Measurements from ENCODE around the gene MRPL2.

Gene MRPL2

GRCh38 chr6:43059168-43060033, at the start of gene MRPL2, which contains the start of gene KLC4:
Gene MRPL2, minus strand, starts transcription at chr6:43059434. Its CDS starts 53 bp downstream, at chr6:43059381.
Gene KLC4, plus strand, starts transcription at chr6:43059631. Its CDS starts 1,705 bp downstream, at chr6:43061336.
- DNase-seq: peak; percentile 98

DNA sequence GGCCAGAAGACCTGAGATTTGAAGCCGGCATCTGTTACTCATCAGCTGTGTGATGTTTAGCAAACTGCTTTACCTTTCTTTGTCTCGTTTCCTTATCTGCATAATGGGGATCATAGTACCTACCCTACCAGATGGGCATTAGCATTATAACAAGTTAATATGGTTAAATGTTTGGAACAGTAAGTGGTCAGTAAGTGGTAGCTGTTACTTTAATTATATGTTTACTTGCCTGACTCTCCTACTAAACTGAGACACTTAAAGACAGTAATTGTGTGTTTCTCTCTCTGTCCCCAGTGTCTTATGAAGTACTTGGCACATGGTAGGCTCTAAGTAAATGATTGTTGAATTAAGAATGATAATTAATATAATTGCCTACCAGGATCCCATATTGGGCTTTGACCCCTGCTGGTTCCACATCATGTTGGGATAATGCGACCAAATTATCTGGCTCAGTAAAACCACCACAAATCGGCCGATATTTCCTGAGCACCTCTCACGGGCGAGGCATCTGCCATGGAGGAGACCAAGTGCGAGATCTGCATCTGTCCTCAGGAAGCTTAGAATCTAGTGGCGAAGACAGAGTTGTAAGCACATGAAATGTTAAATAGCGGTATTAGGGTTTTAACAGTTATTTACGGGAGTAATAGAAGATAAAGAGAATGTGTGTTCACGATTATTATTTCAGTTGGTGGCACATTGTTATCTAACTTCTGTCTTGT, 48.3 kb upstream of the MRPL2 start:
- no peak for DNase-seq

DNA sequence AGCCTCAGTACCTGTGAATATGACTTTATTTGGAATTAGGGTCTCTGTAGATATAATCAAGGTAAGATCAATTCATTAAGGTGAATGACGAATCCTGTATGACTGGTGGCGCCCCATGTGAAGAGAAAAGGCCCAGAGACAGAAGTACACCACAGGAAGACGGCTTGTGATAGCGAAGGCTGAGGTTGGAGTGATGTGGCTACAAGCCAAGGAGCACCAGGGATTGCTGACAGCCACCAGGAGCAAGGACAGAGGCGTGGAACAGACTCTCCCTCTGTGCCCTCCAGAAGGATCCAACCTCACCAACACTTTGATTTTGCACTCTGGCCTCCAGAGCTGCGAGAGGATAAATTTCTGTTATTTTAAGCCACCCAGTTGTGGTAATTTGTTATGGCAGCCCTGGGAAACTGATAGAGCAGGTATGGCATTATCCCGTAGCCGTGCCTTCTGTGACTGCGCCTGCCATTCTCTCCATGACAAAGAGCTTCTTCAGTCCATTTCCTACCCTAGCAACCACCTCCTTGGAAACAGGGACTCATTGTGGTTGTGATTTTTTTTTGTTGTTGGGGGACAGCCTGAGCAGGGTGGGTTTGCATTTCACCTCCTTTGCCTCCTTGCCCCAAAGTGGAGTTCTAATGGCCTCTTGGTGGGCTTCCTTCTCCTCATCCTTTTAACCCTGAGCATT, 46.4 kb upstream of the MRPL2 start:
- no peak for DNase-seq

DNA sequence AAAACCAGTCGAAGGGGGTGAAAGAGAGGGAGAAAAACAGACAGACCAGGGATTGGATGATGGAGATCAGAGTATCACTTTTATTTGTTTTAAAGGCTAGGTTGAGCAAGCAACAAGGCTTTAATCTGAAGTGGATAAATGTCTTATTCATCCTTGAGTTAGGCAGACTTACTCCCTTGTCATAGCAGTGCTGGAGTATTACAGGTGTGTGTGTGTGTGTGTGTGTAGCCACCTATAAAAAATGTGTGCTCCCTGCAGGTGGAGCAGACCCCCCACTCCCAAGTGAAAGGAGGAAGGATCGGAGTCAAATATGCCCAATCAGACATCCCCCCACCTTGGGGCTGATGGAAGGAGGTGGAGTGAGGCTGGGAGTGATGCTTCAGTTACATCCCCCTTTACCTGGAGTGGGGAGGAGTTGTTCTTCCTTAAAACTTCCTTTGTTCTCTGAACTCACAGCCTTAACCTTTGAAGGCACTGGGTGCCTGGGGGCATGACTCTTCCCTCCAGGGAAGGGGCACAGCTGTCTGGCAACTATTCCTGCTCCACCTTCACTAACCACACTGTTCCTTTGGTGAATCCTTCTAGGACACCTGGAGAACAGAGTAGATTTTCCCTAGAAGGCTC, 44.1 kb upstream of the MRPL2 start:
- DNase-seq: no peak

GRCh38 chr6:43101497-43101896, 42.3 kb upstream of the MRPL2 start:
- DNase-seq: no peak

DNA sequence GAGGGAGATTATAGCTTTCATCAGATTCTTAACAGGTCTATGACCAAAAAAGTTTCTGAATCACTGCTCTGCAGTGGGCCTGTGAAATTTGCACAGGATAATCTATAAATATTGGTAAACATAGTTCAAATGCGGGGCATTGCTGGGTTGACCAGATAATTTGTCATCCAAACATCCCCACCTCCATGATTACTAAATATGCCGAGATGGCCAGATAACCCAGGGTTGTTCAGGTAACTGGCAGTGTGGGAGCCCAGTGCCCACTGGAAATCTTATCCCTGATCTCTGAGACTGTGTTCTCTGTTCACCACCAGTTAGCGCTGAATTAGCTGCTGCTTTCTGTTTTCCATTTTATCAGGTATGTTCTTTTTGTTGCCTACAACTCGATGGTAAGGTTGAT, 38.3 kb upstream of the MRPL2 start:
- DNase-seq: no peak

- no peak for DNase-seq
Measured at GRCh38 chr6:43097098-43097489, 37.9 kb upstream of the MRPL2 start.

DNA sequence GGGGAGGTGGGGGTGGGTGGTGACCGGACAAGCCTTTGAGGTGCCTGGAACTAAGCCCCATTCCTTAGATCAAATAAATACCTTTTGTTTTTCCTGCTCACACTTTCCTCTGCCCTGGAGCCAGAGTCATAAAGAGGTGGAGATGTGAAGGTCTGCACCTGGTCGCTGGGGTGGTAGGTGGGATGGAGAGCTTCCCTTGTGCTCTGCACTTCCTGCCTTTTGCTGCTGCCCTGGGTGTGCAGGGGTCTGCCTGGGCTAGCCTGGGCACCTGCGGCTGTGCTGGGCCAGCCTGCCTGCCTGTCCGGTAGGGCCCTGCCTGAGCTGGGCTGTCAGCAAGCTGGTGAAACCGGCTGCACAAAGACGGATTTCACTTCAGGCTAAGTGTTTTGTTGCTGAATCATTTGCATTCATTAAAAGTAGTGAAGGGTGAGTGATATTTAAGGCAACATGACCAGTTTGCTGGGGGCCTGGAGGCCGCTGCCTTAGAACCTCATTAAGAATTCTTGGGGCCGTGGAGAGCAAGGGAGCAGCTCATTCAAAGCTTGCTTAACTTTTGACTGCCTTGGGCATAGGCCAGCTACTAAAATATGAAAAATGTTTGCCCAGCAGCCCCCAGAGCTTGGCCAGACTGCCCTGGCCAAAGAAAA, 37.3 kb upstream of the MRPL2 start:
- DNase-seq: peak; percentile 76

- DNase-seq: no peak
Measured at GRCh38 chr6:43095939-43096338, 36.7 kb upstream of the MRPL2 start.

- DNase-seq: peak; percentile 84
Measured at GRCh38 chr6:43093436-43094289, 34.4 kb upstream of the MRPL2 start.

GRCh38 chr6:43092635-43093034, 33.4 kb upstream of the MRPL2 start:
- DNase-seq: no peak

DNA sequence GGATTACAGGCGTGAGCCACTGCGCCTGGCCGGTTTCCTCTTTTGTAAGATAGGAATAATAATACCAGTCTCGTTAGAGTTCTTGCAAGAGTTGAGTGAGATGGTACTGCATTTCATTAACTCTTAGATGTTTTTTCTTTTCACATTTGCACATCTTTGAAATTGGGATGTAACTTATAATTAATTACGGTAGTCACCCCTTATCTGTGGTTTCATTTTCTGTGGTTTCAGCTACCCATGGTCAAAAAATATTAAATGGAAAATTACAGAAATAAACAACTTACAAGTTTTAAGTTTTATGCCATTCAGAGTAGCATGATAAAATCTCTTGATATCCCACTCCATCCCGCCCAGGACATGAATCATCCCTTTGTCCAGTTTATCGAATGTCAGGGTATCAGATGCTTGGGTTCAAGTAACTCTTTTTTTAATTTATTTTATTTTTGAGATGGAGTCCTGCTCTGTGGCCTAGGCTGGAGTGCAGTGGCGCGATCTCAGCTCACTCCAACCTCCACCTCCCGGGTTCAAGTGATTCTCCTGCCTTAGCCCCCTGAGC, 32.3 kb upstream of the MRPL2 start:
- DNase-seq: no peak

- DNase-seq: no peak
Measured at GRCh38 chr6:43091020-43091419, 31.8 kb upstream of the MRPL2 start.

DNA sequence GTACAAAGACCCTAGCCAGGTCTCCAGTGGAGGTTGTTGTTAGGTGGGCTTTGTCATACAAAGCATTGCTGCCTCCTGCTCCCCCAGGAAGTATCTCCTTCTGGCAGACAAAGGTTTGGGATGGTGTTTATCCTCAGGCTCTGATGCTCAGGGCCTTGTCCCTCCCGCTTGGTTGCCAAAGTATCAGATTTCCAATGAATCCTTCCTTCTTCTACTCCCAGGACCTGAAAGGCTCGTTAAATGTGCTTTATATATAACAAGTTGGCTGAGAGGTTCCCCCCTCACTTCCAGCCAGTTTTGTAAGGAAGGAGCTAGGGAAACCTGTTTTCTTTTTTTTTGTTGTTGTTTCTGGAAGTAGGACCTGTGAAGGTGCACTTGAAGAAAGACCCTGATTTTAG, 31.3 kb upstream of the MRPL2 start:
- peak; percentile 27 for DNase-seq

DNA sequence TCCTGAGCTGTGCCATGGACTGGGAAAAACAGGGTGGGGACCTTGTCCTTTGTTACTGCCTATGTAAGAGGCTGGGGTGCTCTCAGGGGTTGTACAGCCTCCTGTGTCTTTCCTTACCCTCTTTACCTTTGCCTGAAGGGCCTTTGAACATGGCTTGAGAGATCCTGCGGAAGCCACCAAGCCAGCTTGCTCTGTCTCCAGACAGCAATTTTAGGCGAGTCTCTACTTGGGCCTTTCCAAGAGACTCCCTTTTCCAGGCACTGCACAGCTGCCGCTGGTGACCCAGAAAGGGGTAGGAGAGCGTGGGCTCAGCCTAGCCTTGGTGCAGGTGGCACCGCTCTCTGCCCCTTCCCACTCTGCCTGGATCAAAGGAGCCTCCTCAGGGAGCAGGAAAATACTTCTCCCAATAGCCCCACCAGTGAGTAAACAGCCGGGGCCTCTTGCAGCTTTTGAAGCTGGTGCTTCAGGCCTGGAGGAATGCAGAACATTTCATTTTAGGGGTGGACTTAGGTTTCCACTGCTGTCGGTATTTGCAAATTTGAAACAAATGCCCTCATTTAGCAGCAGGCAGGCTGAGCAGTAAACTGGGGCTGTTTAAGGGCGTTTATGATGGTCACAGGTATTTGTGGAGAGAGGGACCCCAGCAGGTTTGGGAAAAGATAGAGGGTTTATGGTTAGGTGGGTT, 30.8 kb upstream of the MRPL2 start:
- DNase-seq: peak; percentile 54

GRCh38 chr6:43089467-43089866, 30.2 kb upstream of the MRPL2 start:
- DNase-seq: no peak

DNA sequence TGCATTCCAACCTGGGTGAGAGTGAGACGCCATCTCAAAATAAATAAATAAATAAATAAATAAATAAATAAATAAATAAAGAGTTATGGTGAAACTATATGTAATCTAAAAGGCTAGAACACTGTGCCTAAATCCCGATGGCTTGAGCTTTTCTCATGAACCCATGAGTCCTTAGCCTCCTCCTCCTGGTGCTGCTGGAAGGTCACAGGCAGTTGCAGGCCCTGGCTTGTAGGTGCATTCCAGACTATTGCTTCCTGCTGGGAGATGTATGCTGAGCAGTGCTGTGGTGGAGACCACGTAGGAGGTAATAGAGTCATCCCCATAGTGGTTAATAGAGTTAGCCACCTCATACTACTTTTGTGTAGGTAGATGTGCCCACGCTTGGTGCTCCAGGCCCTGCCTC, 29.4 kb upstream of the MRPL2 start:
- peak; percentile 39 for DNase-seq

GRCh38 chr6:43086022-43086658, 26.9 kb upstream of the MRPL2 start:
- peak; percentile 54 for DNase-seq

DNA sequence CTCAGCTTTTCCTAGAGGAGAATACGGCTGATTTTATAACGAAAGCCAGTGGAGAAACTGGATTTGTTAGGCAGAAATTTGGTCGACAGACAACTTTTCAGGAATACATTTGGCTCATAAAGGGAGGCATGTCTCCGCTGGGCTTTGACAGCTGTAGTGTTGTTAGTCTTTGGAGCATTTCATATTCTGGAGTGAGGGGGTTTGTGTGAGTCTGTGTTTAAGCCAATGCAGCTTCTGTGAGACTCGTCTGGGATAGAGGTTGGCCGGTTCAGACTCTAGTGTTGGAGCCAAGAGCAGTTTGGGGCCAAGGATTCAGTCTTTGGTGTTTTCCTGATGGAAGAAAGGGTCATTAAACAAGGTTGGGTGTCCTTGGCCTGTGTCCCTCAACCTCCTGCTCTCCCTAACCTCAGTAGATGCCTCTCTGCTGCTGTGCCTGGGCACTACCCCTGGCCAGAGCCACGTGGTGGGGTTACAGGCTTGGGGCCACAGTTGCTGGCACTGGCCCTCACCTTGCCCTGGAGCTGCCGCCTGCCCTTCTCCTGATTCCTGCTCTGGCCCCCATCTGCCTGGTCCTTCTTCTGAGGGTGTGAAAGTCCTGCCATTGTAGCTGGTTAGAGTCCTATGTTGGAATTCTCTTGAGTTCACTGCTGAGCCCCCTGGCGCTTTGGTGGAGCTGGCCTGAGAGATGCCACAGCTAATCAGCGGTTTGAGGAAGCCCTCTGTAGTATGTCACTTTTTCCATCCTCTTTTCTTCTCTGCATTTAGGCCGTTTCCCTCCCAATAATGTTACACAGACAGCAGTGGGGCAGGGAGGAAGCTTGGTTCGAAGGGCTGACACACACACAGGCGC, 23.8 kb upstream of the MRPL2 start:
- DNase-seq: no peak

Measured in fibroblast of skin of right quadriceps (primary cell).